Endothelial cell of umbilical vein (primary cell): ENCODE data around the gene PFKFB1. TPM values are rescaled to one million over a fixed set of nuclear protein-coding genes. Genes with fewer than 3 reads are reported as not detected.

Experiments used
- BruUV-seq: library from RNA; stranded (reverse); fragments of 400-500 nt; replicated peaks from 2 replicates; lab custom pipeline; 2021; lab: Mats Ljungman, UMichigan
- CTCF ChIA-PET: fragments of 300-600, 350-600 bp; sonication (Branson Sonifier 250); formaldehyde crosslinking; loops from one replicate; lab custom pipeline; 2021; ENCODE audit warnings: antibody characterized with exemption, inconsistent platforms; lab: Charles Lee
- POLR2A ChIA-PET: fragments of 300-600, 350-600 bp; sonication (Branson Sonifier 250); formaldehyde crosslinking; loops from one replicate; lab custom pipeline; 2021; ENCODE audit warnings: antibody characterized with exemption, inconsistent platforms; lab: Charles Lee
- DNase-seq: peaks from one replicate; pipeline ENCODE4 v3.0.0-alpha.2; 2011; ENCODE audit warnings: low read depth, low spot score
- FAIRE-seq: peaks from 2 replicates; lab custom pipeline; 2011; peaks lifted over from hg19 to GRCh38; lab: Jason Lieb, UNC
- H2AFZ ChIP-seq: 2 replicates; pipeline ENCODE4 v1.6.0; 2012; ENCODE audit warnings: low read depth, low read length, control low read depth, inconsistent platforms
- H3K27ac ChIP-seq: 2 replicates; pipeline ENCODE4 v1.5.1; 2011; ENCODE audit warnings: low read depth, mild to moderate bottlenecking, control low read depth, low read length, moderate library complexity; ENCODE audit not compliant: insufficient read depth
- H3K27me3 ChIP-seq, 2 experiments: 2 replicates each; pipeline versions ENCODE4 v1.6.0 to v1.6.1; 2011; ENCODE audit warnings: low read length in 2 of 2, mixed read lengths in 1 of 2; ENCODE audit not compliant: control insufficient read depth in 2 of 2, insufficient read depth in 2 of 2
- H3K36me3 ChIP-seq, 2 experiments: 2 replicates in 1 of 2; 3 replicates in 1 of 2; pipeline ENCODE4 v1.5.1; 2011; ENCODE audit warnings: low read length in 2 of 2, mild to moderate bottlenecking in 1 of 2, moderate library complexity in 1 of 2; ENCODE audit not compliant: control insufficient read depth in 2 of 2, insufficient read depth in 2 of 2; ENCODE audit errors: extremely low read depth in 1 of 2
- H3K4me1 ChIP-seq: 3 replicates; pipeline ENCODE4 v1.5.1; 2011; ENCODE audit warnings: mild to moderate bottlenecking, low read length; ENCODE audit not compliant: control insufficient read depth, insufficient read depth; ENCODE audit errors: extremely low read depth
- H3K4me2 ChIP-seq: 2 replicates; pipeline ENCODE4 v1.6.1; 2011; ENCODE audit warnings: low read length, control low read depth, mixed read lengths; ENCODE audit not compliant: insufficient read depth
- H3K4me3 ChIP-seq, 3 experiments: fragments of 200-600 bp in 1 of 3; sonication (generic), shearing (Covaris generic) in 1 of 3; replicated peaks in 1 of 3; 2 replicates each; pipeline ENCODE4 v1.5.1; 2011 to 2016; ENCODE audit warnings: control low read depth in 3 of 3, low read length in 3 of 3, mild to moderate bottlenecking in 2 of 3, inconsistent platforms in 1 of 3, low read depth in 1 of 3, moderate library complexity in 1 of 3; ENCODE audit not compliant: insufficient read depth in 1 of 3
- H3K79me2 ChIP-seq: 2 replicates; pipeline ENCODE4 v1.6.0; 2012; ENCODE audit warnings: low read length, inconsistent platforms; ENCODE audit not compliant: control insufficient read depth, insufficient read depth
- H3K9ac ChIP-seq: replicated peaks from 2 replicates; pipeline ENCODE3; 2011; ENCODE audit warnings: low read length, control low read depth; ENCODE audit not compliant: insufficient read depth; ENCODE audit errors: extremely low read depth
- H3K9me1 ChIP-seq: replicated peaks from 3 replicates; pipeline ENCODE4 v1.6.0; 2011; ENCODE audit warnings: mild to moderate bottlenecking, low read length; ENCODE audit not compliant: control insufficient read depth, insufficient read depth; ENCODE audit errors: extremely low read depth
- H3K9me3 ChIP-seq: replicated peaks from 2 replicates; pipeline ENCODE4 v1.5.1; 2012; ENCODE audit warnings: low read length, inconsistent platforms; ENCODE audit not compliant: control insufficient read depth, insufficient read depth
- H4K20me1 ChIP-seq: replicated peaks from 2 replicates; pipeline ENCODE3; 2011; ENCODE audit warnings: mild to moderate bottlenecking, low read length; ENCODE audit not compliant: control insufficient read depth, insufficient read depth; ENCODE audit errors: extremely low read depth
- EZH2 ChIP-seq: IDR thresholded peaks from 2 replicates; pipeline ENCODE4 v1.6.1; 2012; ENCODE audit warnings: borderline replicate concordance, low read depth, mild to moderate bottlenecking, moderate library complexity, low read length, inconsistent platforms; ENCODE audit not compliant: severe bottlenecking
- FOS ChIP-seq: IDR thresholded peaks from 2 replicates; pipeline ENCODE4 v1.6.1; 2011; ENCODE audit warnings: mild to moderate bottlenecking, low read length, moderate library complexity, borderline replicate concordance; ENCODE audit not compliant: insufficient read depth
- GATA2 ChIP-seq: IDR thresholded peaks from 2 replicates; pipeline ENCODE4 v1.7.0; 2011; ENCODE audit warnings: low read depth, mild to moderate bottlenecking, moderate library complexity, mixed read lengths, low read length; ENCODE audit not compliant: insufficient read length, insufficient read depth
- JUN ChIP-seq: IDR thresholded peaks from 2 replicates; pipeline ENCODE4 v1.6.1; 2011; ENCODE audit warnings: borderline replicate concordance, low read depth; ENCODE audit not compliant: insufficient read length, insufficient read depth
- MAX ChIP-seq: IDR thresholded peaks from 2 replicates; pipeline ENCODE4 v1.6.1; 2011; ENCODE audit not compliant: insufficient read depth, insufficient read length
- MYC ChIP-seq: IDR thresholded peaks from one replicate; pipeline ENCODE4 v1.6.1; 2011; ENCODE audit warnings: mild to moderate bottlenecking, low read depth, low read length
- POLR2A ChIP-seq: IDR thresholded peaks from 2 replicates; pipeline ENCODE4 v1.6.1; 2012; ENCODE audit warnings: low read depth, mild to moderate bottlenecking, control low read depth, low read length
- POLR2AphosphoS5 ChIP-seq: IDR thresholded peaks from 2 replicates; pipeline ENCODE4 v1.6.1; 2012; ENCODE audit warnings: low read depth, mild to moderate bottlenecking, control low read depth, low read length, moderate library complexity; ENCODE audit not compliant: insufficient read depth
- dilution Hi-C: fragments of 300-500 bp; cut with MboI; formaldehyde crosslinking; loops from one replicate; pipeline ENCODE4 v1.15.0; 2019; ENCODE audit warnings: low sequenced_read_pairs; ENCODE audit not compliant: extremely low pct_ligation_motif_present
- intact Hi-C: fragments of 100-400 bp; cut with micrococcal nuclease; formaldehyde crosslinking; loops from one replicate; pipeline ENCODE4 v1.10.0; 2022
- polyA plus RNA-seq, 4 experiments: library from polyadenylated mRNA; depleted of rRNA in 3 of 4; stranded (reverse) in 3 of 4; unstranded in 1 of 4; fragments of >200 nt; gene quantifications; 2 replicates each; pipeline versions ENCODE4 v1.2.1 to v1.2.3, GENCODE V29; 2011 to 2012; ENCODE audit warnings: missing spikeins in 1 of 4
- total RNA-seq: library from RNA; stranded (reverse); gene quantifications from 2 replicates; pipeline ENCODE4 v1.2.3, GENCODE V29; 2021
- TF ChIP-seq, protein P1 (sequence below), 2 donors: IDR thresholded peaks; 1 replicate in 1 of 2; 2 replicates in 1 of 2; pipeline ENCODE4 v1.5.1; 2011; ENCODE audit warnings: low read length in 2 of 2, mild to moderate bottlenecking in 2 of 2, moderate library complexity in 2 of 2, control low read depth in 1 of 2, inconsistent platforms in 1 of 2, low read depth in 1 of 2; ENCODE audit not compliant: insufficient read depth in 1 of 2; ENCODE audit errors: extremely low read depth in 1 of 2

Gene PFKFB1
- total and polyA plus RNA-seq, 2 donors (not counting 3 experiments of a cell fraction or from before 2014, with no cell fraction given) = 0.18 to 0.20 TPM

- CTCF ChIA-PET = no interaction called here
- no TSS peak for BruUV-seq
- TF ChIP-seq EZH2 (no peak), JUN (no peak), POLR2A (no peak), POLR2AphosphoS5 (no peak), GATA2 (no peak), FOS (no peak), MAX (no peak), MYC (no peak)
- TF ChIP-seq, protein P1, sequence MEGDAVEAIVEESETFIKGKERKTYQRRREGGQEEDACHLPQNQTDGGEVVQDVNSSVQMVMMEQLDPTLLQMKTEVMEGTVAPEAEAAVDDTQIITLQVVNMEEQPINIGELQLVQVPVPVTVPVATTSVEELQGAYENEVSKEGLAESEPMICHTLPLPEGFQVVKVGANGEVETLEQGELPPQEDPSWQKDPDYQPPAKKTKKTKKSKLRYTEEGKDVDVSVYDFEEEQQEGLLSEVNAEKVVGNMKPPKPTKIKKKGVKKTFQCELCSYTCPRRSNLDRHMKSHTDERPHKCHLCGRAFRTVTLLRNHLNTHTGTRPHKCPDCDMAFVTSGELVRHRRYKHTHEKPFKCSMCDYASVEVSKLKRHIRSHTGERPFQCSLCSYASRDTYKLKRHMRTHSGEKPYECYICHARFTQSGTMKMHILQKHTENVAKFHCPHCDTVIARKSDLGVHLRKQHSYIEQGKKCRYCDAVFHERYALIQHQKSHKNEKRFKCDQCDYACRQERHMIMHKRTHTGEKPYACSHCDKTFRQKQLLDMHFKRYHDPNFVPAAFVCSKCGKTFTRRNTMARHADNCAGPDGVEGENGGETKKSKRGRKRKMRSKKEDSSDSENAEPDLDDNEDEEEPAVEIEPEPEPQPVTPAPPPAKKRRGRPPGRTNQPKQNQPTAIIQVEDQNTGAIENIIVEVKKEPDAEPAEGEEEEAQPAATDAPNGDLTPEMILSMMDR (IDR thresholded peaks at IDR 0.05; ENCODE audit: extremely low read depth in 1 of 2, insufficient read depth in 1 of 2, low read depth in 1 of 2, low read length in 2 of 2) = no peak
- Histone ChIP-seq H3K9me3 (no peaks in the 10 kb centered on the region), H3K4me1 (peaks cover 3% of the 10 kb centered on the region), H3K4me3 (no peak overlapping the region), H3K27me3 (no peaks in the 10 kb centered on the region), H2AFZ (no peak overlapping the region), H3K9ac (no peak overlapping the region), H3K79me2 (no peaks in the 10 kb centered on the region), H3K36me3 (peaks cover 0 to 2% of the 10 kb centered on the region in 2 experiments), H4K20me1 (no peaks in the 10 kb centered on the region), H3K27ac (no peak overlapping the region), H3K9me1 (no peaks in the 10 kb centered on the region), H3K4me2 (no peak overlapping the region)
- dilution Hi-C loops = no loop called here
- intact Hi-C loops = loop anchor here (5.0 kb wide), 1 partner anchor 115 kb away; the partner anchor contains the start of gene MAGED2
- DNase-seq (no peak), FAIRE-seq (no peak)
- POLR2A ChIA-PET = no interaction called here
Measured at GRCh38 chrX:54922547-54922946, 71.4 kb downstream of the PFKFB1 start.
